H1 (cell line): ENCODE data around the gene CAMK2D. TPM values are rescaled to one million over a fixed set of nuclear protein-coding genes. Genes with fewer than 3 reads are reported as not detected.

Source experiments
- CTCF ChIA-PET: fragments of 300-600 bp; sonication (Branson Sonifier 250); formaldehyde crosslinking; loops from one replicate; lab custom pipeline; 2021; ENCODE audit not compliant: partially characterized antibody; lab: Charles Lee
- POLR2A ChIA-PET: fragments of 300-600 bp; sonication (Branson Sonifier 250); formaldehyde crosslinking; loops from one replicate; lab custom pipeline; 2021; ENCODE audit warnings: inconsistent platforms; ENCODE audit not compliant: partially characterized antibody; lab: Charles Lee
- DNase-seq, 2 experiments: peaks; one replicate each; pipeline versions ENCODE4 v3.0.0 to v3.0.0-alpha.2; 2010 to 2022; ENCODE audit warnings: low spot score in 2 of 2, low read depth in 1 of 2, mixed read lengths in 1 of 2
- FAIRE-seq: peaks from 2 replicates; lab custom pipeline; 2011; peaks lifted over from hg19 to GRCh38; lab: Jason Lieb, UNC
- H2AFZ ChIP-seq: 2 replicates; pipeline ENCODE4 v1.8.1; 2012; ENCODE audit warnings: low read length, inconsistent platforms
- H2AK5ac ChIP-seq: 2 replicates; pipeline ENCODE4 v1.6.1; 2013; ENCODE audit warnings: low read depth, low read length
- H2BK120ac ChIP-seq: replicated peaks from 2 replicates; pipeline ENCODE3; 2013; ENCODE audit warnings: low read depth, low read length, inconsistent platforms
- H2BK12ac ChIP-seq: 2 replicates; pipeline ENCODE4 v1.6.1; 2013; ENCODE audit warnings: low read depth, low read length
- H2BK15ac ChIP-seq: 2 replicates; pipeline ENCODE4 v1.6.1; 2013; ENCODE audit warnings: low read length
- H2BK20ac ChIP-seq: 2 replicates; pipeline ENCODE4 v1.6.1; 2013; ENCODE audit warnings: low read length
- H2BK5ac ChIP-seq: 2 replicates; pipeline ENCODE4 v1.6.1; 2013; ENCODE audit warnings: low read depth, low read length
- H3K14ac ChIP-seq: 2 replicates; pipeline ENCODE4 v1.6.1; 2013; ENCODE audit warnings: inconsistent platforms; ENCODE audit not compliant: insufficient read length
- H3K18ac ChIP-seq: 2 replicates; pipeline ENCODE4 v1.6.1; 2013; ENCODE audit warnings: low read length; ENCODE audit errors: extremely low read depth
- H3K23ac ChIP-seq: 2 replicates; pipeline ENCODE4 v1.6.1; 2013; ENCODE audit warnings: inconsistent platforms; ENCODE audit not compliant: insufficient read length
- H3K23me2 ChIP-seq: 2 replicates; pipeline ENCODE4 v1.6.1; 2013; ENCODE audit warnings: low read depth, low read length
- H3K27ac ChIP-seq: 2 replicates; pipeline ENCODE4 v1.6.1; 2011; ENCODE audit warnings: low read depth, low read length, inconsistent platforms
- H3K27me3 ChIP-seq, 4 experiments: replicated peaks in 1 of 4; 1 replicate in 1 of 4; 2 replicates in 3 of 4; pipeline versions ENCODE4 v1.6.1 to v1.8.1; 2011 to 2013; ENCODE audit warnings: low read length in 3 of 4, mild to moderate bottlenecking in 3 of 4, inconsistent platforms in 2 of 4, mixed read lengths in 2 of 4, moderate library complexity in 1 of 4; ENCODE audit not compliant: control insufficient read depth in 3 of 4, insufficient read depth in 3 of 4; ENCODE audit errors: extremely low read depth in 1 of 4
- H3K36me3 ChIP-seq, 4 experiments: 2 replicates each; pipeline versions ENCODE4 v1.6.1 to v1.8.1; 2011 to 2013; ENCODE audit warnings: mild to moderate bottlenecking in 4 of 4, low read length in 3 of 4, moderate library complexity in 2 of 4, control low read depth in 1 of 4, inconsistent platforms in 1 of 4; ENCODE audit not compliant: insufficient read depth in 4 of 4, control insufficient read depth in 2 of 4
- H3K4ac ChIP-seq: replicated peaks from 2 replicates; pipeline ENCODE3; 2013; ENCODE audit warnings: low read length, low read depth, mixed read lengths, inconsistent platforms; ENCODE audit not compliant: insufficient read length
- H3K4me1 ChIP-seq, 4 experiments: replicated peaks in 1 of 4; 1 replicate in 1 of 4; 2 replicates in 3 of 4; pipeline versions ENCODE4 v1.6.1 to v1.8.1; 2011 to 2013; ENCODE audit warnings: low read length in 3 of 4, inconsistent platforms in 2 of 4, mixed read lengths in 1 of 4; ENCODE audit not compliant: insufficient read depth in 4 of 4, control insufficient read depth in 3 of 4
- H3K4me2 ChIP-seq, 2 experiments: 2 replicates each; pipeline versions ENCODE4 v1.6.1 to v1.8.1; 2011 to 2013; ENCODE audit warnings: low read depth in 2 of 2, low read length in 2 of 2, control low read depth in 1 of 2, inconsistent platforms in 1 of 2, mild to moderate bottlenecking in 1 of 2; ENCODE audit not compliant: insufficient read depth in 1 of 2
- H3K4me3 ChIP-seq, 4 experiments: fragments of 200-600, 300-600 bp in 1 of 4; sonication (generic), shearing (Covaris generic), sonication (Bioruptor Twin) in 1 of 4; 2 replicates each; pipeline versions ENCODE4 v1.5.1 to v1.8.1; 2011 to 2016; ENCODE audit warnings: low read length in 4 of 4, low read depth in 3 of 4, control low read depth in 2 of 4, inconsistent platforms in 2 of 4, mild to moderate bottlenecking in 2 of 4, mixed read lengths in 1 of 4, moderate library complexity in 1 of 4; ENCODE audit not compliant: insufficient read depth in 2 of 4; ENCODE audit errors: extremely low read depth in 1 of 4
- H3K56ac ChIP-seq: replicated peaks from 2 replicates; pipeline ENCODE3; 2013; ENCODE audit warnings: low read depth, mild to moderate bottlenecking, mixed read lengths, low read length, inconsistent platforms; ENCODE audit not compliant: insufficient read length
- H3K79me1 ChIP-seq: 2 replicates; pipeline ENCODE4 v1.6.1; 2013; ENCODE audit warnings: low read depth, low read length, control low read depth
- H3K79me2 ChIP-seq, 2 experiments: 2 replicates each; pipeline versions ENCODE4 v1.6.1 to v1.8.1; 2012 to 2013; ENCODE audit warnings: low read length in 2 of 2, mild to moderate bottlenecking in 2 of 2, inconsistent platforms in 1 of 2; ENCODE audit not compliant: insufficient read depth in 2 of 2, control insufficient read depth in 1 of 2
- H3K9ac ChIP-seq, 4 experiments: replicated peaks in 1 of 4; 1 replicate in 1 of 4; 2 replicates in 3 of 4; pipeline versions ENCODE4 v1.6.1 to v1.8.1; 2011 to 2013; ENCODE audit warnings: low read depth in 3 of 4, low read length in 3 of 4, control low read depth in 2 of 4, mild to moderate bottlenecking in 2 of 4, moderate library complexity in 2 of 4, inconsistent platforms in 1 of 4; ENCODE audit errors: extremely low read depth in 1 of 4
- H3K9me3 ChIP-seq, 2 experiments: 2 replicates each; pipeline versions ENCODE4 v1.6.1 to v1.8.1; 2012 to 2013; ENCODE audit warnings: mild to moderate bottlenecking in 2 of 2, moderate library complexity in 2 of 2, control low read depth in 1 of 2, inconsistent platforms in 1 of 2, low read depth in 1 of 2, low read length in 1 of 2, mixed read lengths in 1 of 2; ENCODE audit not compliant: insufficient read depth in 2 of 2
- H4K20me1 ChIP-seq, 2 experiments: replicated peaks in 1 of 2; 2 replicates each; pipeline versions ENCODE3 to v1.8.1; 2011 to 2013; ENCODE audit warnings: inconsistent platforms in 2 of 2, low read length in 2 of 2, mild to moderate bottlenecking in 1 of 2; ENCODE audit not compliant: insufficient read depth in 2 of 2, control insufficient read depth in 1 of 2
- H4K5ac ChIP-seq: 2 replicates; pipeline ENCODE4 v1.6.1; 2013; ENCODE audit warnings: low read length, low read depth, mixed read lengths, inconsistent platforms; ENCODE audit not compliant: insufficient read length
- H4K8ac ChIP-seq: 2 replicates; pipeline ENCODE4 v1.8.0; 2013; ENCODE audit warnings: mild to moderate bottlenecking, moderate library complexity, low read length, inconsistent platforms; ENCODE audit not compliant: insufficient read depth; ENCODE audit errors: extremely low read depth
- H4K91ac ChIP-seq: replicated peaks from 2 replicates; pipeline ENCODE3; 2013; ENCODE audit warnings: low read length, mixed read lengths, inconsistent platforms; ENCODE audit not compliant: insufficient read length
- BACH1 ChIP-seq: IDR thresholded peaks from 2 replicates; pipeline ENCODE4 v1.6.1; 2012; ENCODE audit warnings: low read length, improper control_type of control experiment
- CBX5 ChIP-seq: fragments of 300-800, 300-1000 bp; sonication (generic); IDR thresholded peaks from 2 replicates; pipeline ENCODE4 v1.7.1; 2016; ENCODE audit warnings: antibody characterized with exemption, low read length, low read depth
- E2F6 ChIP-seq: IDR thresholded peaks from 2 replicates; pipeline ENCODE4 v1.6.1; 2012; ENCODE audit warnings: inconsistent platforms
- EP300 ChIP-seq, 2 experiments: IDR thresholded peaks; 1 replicate in 1 of 2; 2 replicates in 1 of 2; pipeline ENCODE4 v1.6.1; 2011 to 2012; ENCODE audit warnings: low read depth in 2 of 2, low read length in 2 of 2, mild to moderate bottlenecking in 2 of 2, borderline replicate concordance in 1 of 2, inconsistent platforms in 1 of 2, moderate library complexity in 1 of 2
- FOSL1 ChIP-seq: IDR thresholded peaks from 2 replicates; pipeline ENCODE4 v1.6.1; 2011; ENCODE audit warnings: mild to moderate bottlenecking, low read depth, low read length, moderate library complexity; ENCODE audit not compliant: insufficient read depth
- GABPA ChIP-seq: IDR thresholded peaks from 2 replicates; pipeline ENCODE4 v1.6.1; 2011; ENCODE audit warnings: mild to moderate bottlenecking, low read length, moderate library complexity, borderline replicate concordance; ENCODE audit not compliant: insufficient read depth
- HDAC2 ChIP-seq, 2 experiments: fragments of 300-600 bp in 1 of 2; sonication (generic) in 1 of 2; IDR thresholded peaks; 2 replicates each; pipeline ENCODE4 v1.6.1; 2011 to 2012; ENCODE audit warnings: low read depth in 2 of 2, low read length in 2 of 2, mild to moderate bottlenecking in 2 of 2, moderate library complexity in 2 of 2, borderline replicate concordance in 1 of 2, inconsistent platforms in 1 of 2
- HDAC6 ChIP-seq: IDR thresholded peaks from one replicate; pipeline ENCODE4 v1.7.1; 2012; ENCODE audit warnings: low read depth, mild to moderate bottlenecking, inconsistent platforms, low read length, moderate library complexity
- RAD21 ChIP-seq, 2 experiments: IDR thresholded peaks in 1 of 2; conservative IDR thresholded peaks in 1 of 2; 2 replicates each; pipeline ENCODE4 v1.6.1; 2011; ENCODE audit warnings: low read depth in 2 of 2, low read length in 2 of 2, improper control_type of control experiment in 1 of 2, inconsistent platforms in 1 of 2, mild to moderate bottlenecking in 1 of 2, moderate library complexity in 1 of 2
- SIX5 ChIP-seq: IDR thresholded peaks from 2 replicates; pipeline ENCODE4 v1.6.1; 2011; ENCODE audit warnings: mild to moderate bottlenecking, low read depth, low read length
- TAF7 ChIP-seq: optimal IDR thresholded peaks from 2 replicates; pipeline ENCODE3; 2011; ENCODE audit warnings: low read depth, mild to moderate bottlenecking, inconsistent platforms, low read length, moderate library complexity, borderline replicate concordance
- ZNF274 ChIP-seq: IDR thresholded peaks from 2 replicates; pipeline ENCODE4 v1.7.0; 2012; ENCODE audit warnings: low read length, borderline replicate concordance; ENCODE audit errors: extremely low read depth
- polyA plus RNA-seq, 7 experiments: library from polyadenylated mRNA; depleted of rRNA in 3 of 7; stranded (reverse) in 5 of 7; unstranded in 2 of 7; fragments of >200 nt in 5 of 7; fragments of 200-250 nt in 2 of 7; gene quantifications; 1 replicate in 5 of 7; 2 replicates in 1 of 7; 4 replicates in 1 of 7; pipeline versions ENCODE4 v1.2.1 to v1.2.3, GENCODE V29; 2011 to 2013; ENCODE audit warnings: missing spikeins in 2 of 7, mixed read lengths in 2 of 7
- total RNA-seq: library from RNA; stranded (reverse); fragmentation: NEBNext Ultra II Directional; extraction: Animal tissue kit (Norgen Biotek cat#: 25700); gene quantifications from 2 replicates; pipeline ENCODE4 v1.2.1, GENCODE V29; 2021

CAMK2D gene
- total and polyA plus RNA-seq, 2 of the 8 experiments (the other 6 are each of a cell fraction or from before 2014, with no cell fraction given): 3.2 to 7.0 TPM

DNA sequence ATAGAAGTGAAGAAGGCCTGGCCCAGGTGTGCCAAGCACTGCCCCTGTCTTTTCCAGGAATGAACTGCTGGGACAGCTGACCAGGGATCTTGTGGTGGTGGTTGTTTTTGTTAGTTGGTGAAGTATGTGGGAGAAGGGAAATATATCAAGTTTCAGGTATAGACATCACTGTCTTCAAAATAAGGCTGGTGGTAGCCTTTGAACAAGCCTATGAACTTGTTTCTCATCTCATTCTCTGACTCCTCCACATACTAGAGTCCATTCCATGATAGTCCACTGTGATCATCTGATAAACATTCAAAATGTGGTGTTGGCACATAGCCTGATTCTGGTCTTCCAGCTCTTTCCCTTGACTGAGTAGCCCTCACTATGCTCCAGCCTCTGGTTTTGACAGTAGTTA is 303.7 kb downstream of the CAMK2D start:
- no peak for FAIRE-seq
- POLR2A ChIA-PET: no interaction called here
- TF ChIP-seq CBX5: no peak
- TF ChIP-seq ZNF274: no peak
- no peak for TF ChIP-seq GABPA
- TF ChIP-seq E2F6: no peak
- no peak for TF ChIP-seq TAF7
- no peak for TF ChIP-seq BACH1
- TF ChIP-seq FOSL1: no peak
- TF ChIP-seq EP300 (IDR thresholded peaks at IDR 0.05; ENCODE audit: borderline replicate concordance in 1 of 2, low read depth in 2 of 2, low read length in 2 of 2): no peak
- no peak for TF ChIP-seq HDAC6
- no peak for TF ChIP-seq RAD21 (IDR thresholded peaks at IDR 0.05 in 1 of 2, conservative IDR thresholded peaks at IDR 0.05 in 1 of 2; ENCODE audit: low read depth in 2 of 2, low read length in 2 of 2)
- no peak for TF ChIP-seq SIX5
- TF ChIP-seq HDAC2 (IDR thresholded peaks at IDR 0.05; ENCODE audit: borderline replicate concordance in 1 of 2, low read depth in 2 of 2, low read length in 2 of 2): no peak

More for the DNA sequence above, 303.7 kb downstream of the CAMK2D start:
- no peak overlapping the region for H3K56ac ChIP-seq
- no peak overlapping the region for H2BK12ac ChIP-seq
- no peak overlapping the region for H3K18ac ChIP-seq
- CTCF ChIA-PET: interaction anchor here (1.4 kb wide), 1 partner anchor 63 kb away, joined by 4 read pairs; no protein-coding TSS in a partner anchor
- H2BK120ac ChIP-seq: no peak overlapping the region
- H4K8ac ChIP-seq: no peak overlapping the region
- H4K91ac ChIP-seq: no peak overlapping the region
- no peaks in the 10 kb centered on the region for H4K20me1 ChIP-seq
- H2BK20ac ChIP-seq: no peak overlapping the region
- H2BK15ac ChIP-seq: no peak overlapping the region
- H3K36me3 ChIP-seq: no peaks in the 10 kb centered on the region
- H3K27ac ChIP-seq: no peak overlapping the region
- no peak overlapping the region for H2BK5ac ChIP-seq
- H3K4me1 ChIP-seq: peaks cover 0 to 14% (median 4%) of the 10 kb centered on the region in 4 experiments; a peak in 3 of 7 replicates
- no peak overlapping the region for H3K4me2 ChIP-seq
- no peaks in the 10 kb centered on the region; the same call in 1 of the 2 replicates for H3K23me2 ChIP-seq
- no peaks in the 10 kb centered on the region for H3K79me2 ChIP-seq
- H2AK5ac ChIP-seq: no peak overlapping the region
- no peak for DNase-seq
- H3K9ac ChIP-seq: no peak overlapping the region
- no peak overlapping the region for H3K14ac ChIP-seq
- no peaks in the 10 kb centered on the region for H3K27me3 ChIP-seq
- H3K79me1 ChIP-seq: no peaks in the 10 kb centered on the region
- H4K5ac ChIP-seq: no peak overlapping the region
- H2AFZ ChIP-seq: no peak overlapping the region
- H3K23ac ChIP-seq: no peak overlapping the region
- H3K4ac ChIP-seq: no peak overlapping the region
- no peaks in the 10 kb centered on the region for H3K9me3 ChIP-seq
- H3K4me3 ChIP-seq: no peak overlapping the region
